Activated T-helper 17 cell treated with anti-CD3 and anti-CD28 coated beads, Interleukin-2, amount 50 U/mL, for 72 hours (primary cell): ENCODE data around the gene ERCC2. TPM values are rescaled to one million over a fixed set of nuclear protein-coding genes. Genes with fewer than 3 reads are reported as not detected.
A peak's percentile ranks its signal among the peaks of the same experiment; 100 is the strongest.

Experiments used
- ATAC-seq: fragments of 150-1000 bp; cut with Tn5 transposase; replicated peaks from 2 replicates; pipeline ENCODE4 v1.10.0; 2021; ENCODE audit warnings: mild to moderate bottlenecking, moderate library complexity
- H3K27ac Mint-ChIP-seq: one replicate; pipeline ENCODE4 v1.8.0; 2022; ENCODE audit warnings: mixed read lengths
- H3K27me3 Mint-ChIP-seq: one replicate; pipeline ENCODE4 v1.8.0; 2022; ENCODE audit warnings: mixed read lengths
- H3K36me3 Mint-ChIP-seq: one replicate; pipeline ENCODE4 v1.8.0; 2022; ENCODE audit warnings: low read depth, mild to moderate bottlenecking, mixed read lengths
- H3K4me1 Mint-ChIP-seq: one replicate; pipeline ENCODE4 v1.8.0; 2022; ENCODE audit warnings: mixed read lengths
- H3K4me3 Mint-ChIP-seq: one replicate; pipeline ENCODE4 v1.8.0; 2022; ENCODE audit warnings: mild to moderate bottlenecking, mixed read lengths
- H3K9me3 Mint-ChIP-seq: one replicate; pipeline ENCODE4 v1.8.0; 2022; ENCODE audit warnings: mixed read lengths
- total RNA-seq, 2 donors: library from RNA; stranded (reverse); gene quantifications; one replicate each; pipeline ENCODE4 v1.2.3, GENCODE V29; 2022

ERCC2 gene
- total RNA-seq, 2 donors from 2014 or later: 15.9 to 31.6 TPM

- Mint-ChIP-seq H3K9me3 (no peaks in the 10 kb centered on the region), H3K27ac (peak overlapping the region; percentile 97), H3K27me3 (peaks cover 18% of the 10 kb centered on the region), H3K4me1 (peaks cover 24% of the 10 kb centered on the region), H3K36me3 (peaks cover 56% of the 10 kb centered on the region), H3K4me3 (peak overlapping the region; percentile 91)
- ATAC-seq: peak; percentile 64
Measured at GRCh38 chr19:45405435-45406225, 35.3 kb upstream of the ERCC2 start.

- H3K27ac Mint-ChIP-seq: peak within 1 kb of the TSS; percentile 97
- peaks cover 24% of the 10 kb centered on the region for H3K4me1 Mint-ChIP-seq
- ATAC-seq: peak; percentile 50
- H3K4me3 Mint-ChIP-seq: peak within 1 kb of the TSS; percentile 91
- H3K27me3 Mint-ChIP-seq: peaks cover 21% of the 10 kb centered on the region
- H3K36me3 Mint-ChIP-seq: peaks cover 50% of the 10 kb centered on the region
- H3K9me3 Mint-ChIP-seq: no peaks in the 10 kb centered on the region
Measured at GRCh38 chr19:45404557-45405434, 34.4 kb upstream of the ERCC2 start, which contains the start of gene PPP1R13L. Gene PPP1R13L, minus strand, starts transcription at chr19:45405069. Its CDS starts 6,751 bp downstream, at chr19:45398318.

DNA sequence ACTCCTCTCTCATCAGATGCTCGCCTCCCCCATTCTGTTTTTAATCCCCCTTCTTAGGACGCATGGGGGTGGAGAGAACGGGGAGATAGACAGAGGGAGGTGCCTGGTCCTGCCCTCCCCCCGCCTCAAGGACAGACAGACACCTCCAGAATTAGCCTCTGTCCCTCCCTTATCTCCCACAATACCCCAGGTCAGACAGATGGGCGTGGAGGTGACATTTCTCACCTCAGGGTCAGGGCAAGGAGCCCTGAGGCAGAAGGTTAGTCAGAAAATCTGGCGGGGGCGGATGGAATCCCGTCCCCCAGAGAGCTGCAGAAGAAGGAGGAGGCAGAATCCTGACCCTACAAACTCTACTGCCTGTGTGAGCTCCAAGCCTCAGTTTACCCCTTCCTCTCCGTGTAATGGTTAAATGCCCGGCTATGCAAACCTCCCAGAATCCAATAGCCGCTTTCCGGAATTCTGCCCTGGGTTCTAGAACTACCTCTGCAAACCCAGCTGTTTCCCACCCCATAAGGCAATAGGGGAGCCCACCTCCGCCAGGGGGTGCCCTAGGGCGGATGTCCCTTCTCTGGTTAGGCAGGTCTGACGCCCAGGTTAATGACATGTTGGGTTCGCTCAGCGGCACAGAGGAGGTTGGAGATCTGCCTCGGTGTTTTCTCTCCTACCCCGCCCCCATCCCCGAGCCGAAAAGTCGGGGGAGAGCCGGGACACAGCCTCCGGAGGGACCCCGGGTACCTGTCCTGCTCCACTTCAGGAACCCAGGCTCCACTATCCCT is 33.6 kb upstream of the ERCC2 start:
- peaks cover 21% of the 10 kb centered on the region for H3K27me3 Mint-ChIP-seq
- H3K4me3 Mint-ChIP-seq: peak overlapping the region; percentile 91
- no peak for ATAC-seq
- peaks cover 20% of the 10 kb centered on the region for H3K4me1 Mint-ChIP-seq
- peaks cover 44% of the 10 kb centered on the region for H3K36me3 Mint-ChIP-seq
- H3K27ac Mint-ChIP-seq: no peak overlapping the region
- H3K9me3 Mint-ChIP-seq: no peaks in the 10 kb centered on the region

DNA sequence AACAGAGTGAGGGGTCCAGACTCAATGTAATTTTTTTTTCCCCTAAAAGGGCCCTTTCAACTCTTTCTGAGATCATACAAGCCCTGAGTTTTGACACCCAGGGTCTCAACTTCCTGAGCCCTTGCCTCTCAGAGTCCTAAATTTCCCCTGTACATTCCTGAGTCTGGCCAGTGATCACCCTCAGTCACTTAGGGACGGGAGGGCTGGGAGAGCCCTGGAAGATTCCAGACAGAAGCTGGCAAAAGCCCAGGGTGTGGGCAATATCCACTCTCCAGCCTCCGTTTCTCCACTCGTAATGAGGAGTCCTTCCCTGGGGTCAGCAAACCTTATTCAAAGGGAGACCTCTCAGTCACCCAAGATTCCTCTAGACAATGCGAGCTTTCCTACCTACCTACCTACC is 32.9 kb upstream of the ERCC2 start:
- ATAC-seq: no peak
- H3K9me3 Mint-ChIP-seq: no peaks in the 10 kb centered on the region
- peaks cover 25% of the 10 kb centered on the region for H3K27me3 Mint-ChIP-seq
- H3K27ac Mint-ChIP-seq: no peak overlapping the region
- H3K4me3 Mint-ChIP-seq: no peak overlapping the region
- H3K4me1 Mint-ChIP-seq: peaks cover 13% of the 10 kb centered on the region
- peaks cover 41% of the 10 kb centered on the region for H3K36me3 Mint-ChIP-seq

GRCh38 chr19:45402298-45403061 is 32.1 kb upstream of the ERCC2 start:
- no peak for ATAC-seq
- no peaks in the 10 kb centered on the region for H3K9me3 Mint-ChIP-seq
- H3K27me3 Mint-ChIP-seq: peaks cover 29% of the 10 kb centered on the region
- H3K36me3 Mint-ChIP-seq: peaks cover 43% of the 10 kb centered on the region
- no peak overlapping the region for H3K4me3 Mint-ChIP-seq
- H3K27ac Mint-ChIP-seq: no peak overlapping the region
- peaks cover 10% of the 10 kb centered on the region for H3K4me1 Mint-ChIP-seq

DNA sequence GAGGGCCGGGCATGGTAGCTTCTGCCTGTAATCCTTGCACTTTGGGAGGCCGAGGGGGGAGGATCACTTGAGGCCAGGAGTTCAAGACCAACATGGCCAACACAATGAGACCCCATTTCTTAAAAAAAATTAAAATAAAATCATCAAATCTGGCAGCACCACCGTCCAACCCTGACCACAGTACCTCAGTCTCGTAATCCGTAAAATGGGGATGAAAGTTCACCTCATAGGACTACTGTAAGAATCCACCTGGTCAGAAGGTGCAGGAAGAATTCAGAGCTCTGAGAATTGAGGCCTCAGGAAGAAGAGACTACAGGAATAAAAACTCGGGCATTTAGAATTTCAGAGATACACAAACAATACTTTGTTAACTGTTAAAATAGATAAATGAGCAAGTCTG is 31.4 kb upstream of the ERCC2 start:
- Mint-ChIP-seq H3K27me3 (peaks cover 35% of the 10 kb centered on the region), H3K36me3 (peaks cover 45% of the 10 kb centered on the region), H3K9me3 (no peaks in the 10 kb centered on the region), H3K27ac (no peak overlapping the region), H3K4me1 (peaks cover 10% of the 10 kb centered on the region), H3K4me3 (no peak overlapping the region)
- ATAC-seq: no peak

- H3K4me3 Mint-ChIP-seq: no peak overlapping the region
- peaks cover 35% of the 10 kb centered on the region for H3K27me3 Mint-ChIP-seq
- no peaks in the 10 kb centered on the region for H3K4me1 Mint-ChIP-seq
- H3K9me3 Mint-ChIP-seq: no peaks in the 10 kb centered on the region
- ATAC-seq: no peak
- H3K27ac Mint-ChIP-seq: no peak overlapping the region
- H3K36me3 Mint-ChIP-seq: peaks cover 32% of the 10 kb centered on the region
Measured at GRCh38 chr19:45400192-45400591, 29.8 kb upstream of the ERCC2 start.

- no peak overlapping the region for H3K27ac Mint-ChIP-seq
- peaks cover 15% of the 10 kb centered on the region for H3K36me3 Mint-ChIP-seq
- ATAC-seq: no peak
- H3K4me3 Mint-ChIP-seq: no peak overlapping the region
- H3K4me1 Mint-ChIP-seq: no peaks in the 10 kb centered on the region
- H3K9me3 Mint-ChIP-seq: no peaks in the 10 kb centered on the region
- H3K27me3 Mint-ChIP-seq: peaks cover 17% of the 10 kb centered on the region
Measured at GRCh38 chr19:45395821-45396617, 25.6 kb upstream of the ERCC2 start.

GRCh38 chr19:45391871-45392665 is 21.7 kb upstream of the ERCC2 start:
- Mint-ChIP-seq H3K27ac (no peak overlapping the region), H3K4me3 (no peak overlapping the region), H3K9me3 (no peaks in the 10 kb centered on the region), H3K36me3 (peaks cover 1% of the 10 kb centered on the region), H3K4me1 (no peaks in the 10 kb centered on the region), H3K27me3 (peaks cover 5% of the 10 kb centered on the region)
- no peak for ATAC-seq

GRCh38 chr19:45391346-45391745 is 21.0 kb upstream of the ERCC2 start:
- H3K27ac Mint-ChIP-seq: no peak overlapping the region
- no peak for ATAC-seq

GRCh38 chr19:45385392-45386221 is 15.2 kb upstream of the ERCC2 start:
- Mint-ChIP-seq H3K9me3 (no peaks in the 10 kb centered on the region), H3K4me3 (no peak overlapping the region), H3K27me3 (peaks cover 18% of the 10 kb centered on the region), H3K27ac (no peak overlapping the region), H3K4me1 (no peaks in the 10 kb centered on the region), H3K36me3 (no peaks in the 10 kb centered on the region)
- ATAC-seq: peak; percentile 16

More at GRCh38 chr19:45391346-45391745, 21.0 kb upstream of the ERCC2 start:
- Mint-ChIP-seq H3K4me1 (no peaks in the 10 kb centered on the region), H3K27me3 (peaks cover 4% of the 10 kb centered on the region), H3K36me3 (no peaks in the 10 kb centered on the region), H3K9me3 (no peaks in the 10 kb centered on the region), H3K4me3 (no peak overlapping the region)

DNA sequence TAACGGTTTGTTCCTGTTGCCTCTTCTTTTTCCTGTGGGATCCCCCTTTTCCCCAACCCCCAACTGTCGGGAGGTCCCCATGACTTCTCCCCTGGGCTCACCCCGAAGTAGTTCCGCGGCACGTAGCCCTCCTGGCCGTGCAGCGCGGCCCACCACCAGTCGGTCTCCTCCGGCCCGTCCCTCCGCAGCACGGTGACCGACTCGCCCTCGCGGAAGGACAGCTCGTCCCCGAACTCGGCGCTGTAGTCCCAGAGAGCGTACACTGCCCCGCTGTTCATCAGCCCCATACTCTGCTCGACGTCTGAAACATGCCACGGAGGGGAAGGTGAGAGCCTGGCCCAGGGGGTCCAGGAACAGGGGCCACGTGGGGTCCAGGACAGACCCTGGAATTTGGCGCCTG is 12.1 kb upstream of the ERCC2 start:
- H3K36me3 Mint-ChIP-seq: no peaks in the 10 kb centered on the region

More for the DNA sequence above, 12.1 kb upstream of the ERCC2 start:
- Mint-ChIP-seq H3K27ac (no peak overlapping the region), H3K9me3 (no peaks in the 10 kb centered on the region), H3K4me3 (no peak overlapping the region), H3K27me3 (peaks cover 14% of the 10 kb centered on the region), H3K4me1 (no peaks in the 10 kb centered on the region)
- no peak for ATAC-seq
